ENCODE measurements around the gene PRKCA. TPM values are rescaled to one million over a fixed set of nuclear protein-coding genes. Genes with fewer than 3 reads are reported as not detected.

The PRKCA gene
- total RNA-seq, 3 donors from 2014 or later (not counting 1 experiment from before 2014, with no cell fraction given): 19.6 to 29.0 (median 20.4) TPM

DNA sequence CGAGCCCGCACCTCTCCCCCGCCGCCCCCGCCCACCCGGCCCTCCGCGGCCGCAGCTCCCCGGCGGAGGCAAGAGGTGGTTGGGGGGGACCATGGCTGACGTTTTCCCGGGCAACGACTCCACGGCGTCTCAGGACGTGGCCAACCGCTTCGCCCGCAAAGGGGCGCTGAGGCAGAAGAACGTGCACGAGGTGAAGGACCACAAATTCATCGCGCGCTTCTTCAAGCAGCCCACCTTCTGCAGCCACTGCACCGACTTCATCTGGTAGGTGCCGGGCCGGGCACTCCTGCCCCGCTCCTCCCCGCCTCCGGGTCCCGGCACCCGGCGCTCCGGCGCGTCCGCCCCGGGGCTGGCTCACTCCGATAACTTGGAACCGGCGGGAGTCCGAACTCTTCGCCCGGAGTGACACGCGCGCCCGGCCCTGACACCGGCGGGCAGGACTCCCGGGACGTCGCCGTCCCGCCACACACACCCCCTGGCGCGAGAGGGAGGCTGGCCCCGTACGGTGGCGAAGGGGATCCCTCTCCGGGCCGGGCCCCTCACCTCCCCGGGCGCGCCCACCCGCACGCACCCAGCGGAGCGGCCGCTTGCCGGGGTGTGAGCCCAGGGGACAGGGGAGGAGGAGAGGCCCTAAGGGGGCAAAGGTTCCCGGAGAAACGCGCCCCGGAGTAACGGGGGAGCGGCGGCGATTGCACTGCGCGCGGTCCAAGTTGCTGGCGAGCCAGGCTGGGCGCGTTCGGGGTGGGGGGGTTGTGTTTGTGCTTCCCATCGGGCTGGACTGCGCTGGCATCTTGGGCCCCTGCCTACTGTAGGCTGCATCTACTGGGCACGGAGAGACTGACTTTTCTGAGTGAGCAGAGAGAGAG lies 581 bp downstream of the PRKCA start:
- Mint-ChIP-seq H3K9me3 (no peaks in the 10 kb centered on the region), H3K4me3 (peak overlapping the region; percentile 79), H3K27ac (peak overlapping the region in 1 of 2 donors; percentile 77), H3K36me3 (no peaks in the 10 kb centered on the region), H3K4me1 (peaks cover 24 to 34% of the 10 kb centered on the region in 2 donors), H3K27me3 (ENCODE audit: low read depth in 2 of 2) (peaks cover 0 to 4% of the 10 kb centered on the region in 2 donors)
- TF ChIP-seq, protein P1, sequence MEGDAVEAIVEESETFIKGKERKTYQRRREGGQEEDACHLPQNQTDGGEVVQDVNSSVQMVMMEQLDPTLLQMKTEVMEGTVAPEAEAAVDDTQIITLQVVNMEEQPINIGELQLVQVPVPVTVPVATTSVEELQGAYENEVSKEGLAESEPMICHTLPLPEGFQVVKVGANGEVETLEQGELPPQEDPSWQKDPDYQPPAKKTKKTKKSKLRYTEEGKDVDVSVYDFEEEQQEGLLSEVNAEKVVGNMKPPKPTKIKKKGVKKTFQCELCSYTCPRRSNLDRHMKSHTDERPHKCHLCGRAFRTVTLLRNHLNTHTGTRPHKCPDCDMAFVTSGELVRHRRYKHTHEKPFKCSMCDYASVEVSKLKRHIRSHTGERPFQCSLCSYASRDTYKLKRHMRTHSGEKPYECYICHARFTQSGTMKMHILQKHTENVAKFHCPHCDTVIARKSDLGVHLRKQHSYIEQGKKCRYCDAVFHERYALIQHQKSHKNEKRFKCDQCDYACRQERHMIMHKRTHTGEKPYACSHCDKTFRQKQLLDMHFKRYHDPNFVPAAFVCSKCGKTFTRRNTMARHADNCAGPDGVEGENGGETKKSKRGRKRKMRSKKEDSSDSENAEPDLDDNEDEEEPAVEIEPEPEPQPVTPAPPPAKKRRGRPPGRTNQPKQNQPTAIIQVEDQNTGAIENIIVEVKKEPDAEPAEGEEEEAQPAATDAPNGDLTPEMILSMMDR (IDR thresholded peaks at IDR 0.05): no peak
- H3K27me3 ChIP-seq (ENCODE audit: control insufficient read depth, insufficient read depth, low read length): no peaks in the 10 kb centered on the region
- H3K4me1 ChIP-seq (ENCODE audit: control insufficient read depth, insufficient read depth, low read length): peaks cover 20% of the 10 kb centered on the region
- H3K9me3 ChIP-seq (ENCODE audit: control insufficient read depth, insufficient read depth, low read length): no peaks in the 10 kb centered on the region
- WGBS (ENCODE audit: insufficient coverage): under 1% methylated on average over 91 of the region's 91 CpGs
- H3K27ac ChIP-seq (ENCODE audit: low read length): no peak overlapping the region
- H3K36me3 ChIP-seq (ENCODE audit: control insufficient read depth, insufficient read depth, low read length): no peaks in the 10 kb centered on the region
- DNase-seq (peak; percentile 29 to 74), ATAC-seq (peak; percentile 37 to 48 (median 45))
- intact Hi-C loops (cut with micrococcal nuclease): loop anchor here (5.0 kb wide), 1 partner anchor 264 kb away; no protein-coding TSS in a partner anchor
- H3K4me3 ChIP-seq (ENCODE audit: low read length): peak overlapping the region; percentile 56

DNA sequence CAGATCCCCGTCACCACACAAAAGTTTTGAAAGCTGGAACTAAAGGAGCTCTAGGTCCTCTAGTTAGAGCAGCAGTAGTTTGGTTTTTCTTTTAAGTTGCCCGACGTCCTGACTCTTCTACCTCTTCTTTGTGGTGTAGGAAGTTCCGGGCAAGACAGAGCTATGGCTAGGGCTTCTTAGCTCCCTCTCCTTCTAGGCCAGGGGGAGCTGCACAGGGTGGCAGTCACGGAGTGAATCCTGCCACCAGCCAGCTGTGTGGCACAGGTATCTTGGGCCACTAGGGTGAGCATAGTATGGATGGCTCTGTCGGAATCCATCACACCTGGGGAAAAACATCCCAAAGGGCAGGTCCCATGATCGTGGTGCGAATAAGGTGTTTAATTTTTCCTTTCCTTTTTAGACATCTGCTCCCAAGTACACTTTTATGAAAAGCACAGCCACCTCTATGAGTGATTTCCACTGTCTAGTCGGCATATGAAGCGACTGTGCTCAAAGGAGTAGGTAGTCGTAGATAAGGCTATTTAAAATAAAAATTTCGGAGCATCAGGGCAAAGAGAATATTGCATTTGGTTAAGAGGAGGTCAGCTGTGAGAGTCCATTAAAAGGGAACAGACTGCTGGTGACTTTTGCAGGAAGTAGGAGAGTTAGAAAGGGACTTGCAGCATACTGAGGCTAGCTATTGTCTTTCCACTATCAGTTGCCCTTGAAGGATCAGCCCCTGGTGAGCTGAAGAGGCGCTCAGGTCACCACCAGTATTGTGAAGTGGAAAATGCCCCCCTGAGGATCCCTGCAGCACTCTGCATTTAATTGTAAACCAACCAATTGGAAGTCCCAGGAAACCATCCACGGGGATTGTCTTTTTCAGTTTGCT lies 2.1 kb downstream of the PRKCA start:
- TF ChIP-seq, protein P1 (IDR thresholded peaks at IDR 0.05): no peak
- peaks cover 0 to 4% of the 10 kb centered on the region in 2 donors for H3K27me3 Mint-ChIP-seq (ENCODE audit: low read depth in 2 of 2)
- Histone ChIP-seq H3K27me3 (ENCODE audit: control insufficient read depth, insufficient read depth, low read length) (no peaks in the 10 kb centered on the region), H3K27ac (ENCODE audit: low read length) (no peak overlapping the region), H3K9me3 (ENCODE audit: control insufficient read depth, insufficient read depth, low read length) (no peaks in the 10 kb centered on the region), H3K36me3 (ENCODE audit: control insufficient read depth, insufficient read depth, low read length) (peaks cover 3% of the 10 kb centered on the region), H3K4me1 (ENCODE audit: control insufficient read depth, insufficient read depth, low read length) (peaks cover 20% of the 10 kb centered on the region), H3K4me3 (ENCODE audit: low read length) (no peak overlapping the region)
- no peaks in the 10 kb centered on the region for H3K9me3 Mint-ChIP-seq
- no peak overlapping the region for H3K27ac Mint-ChIP-seq
- DNase-seq: peak in 1 of 2 donors; percentile 51
- no peak for ATAC-seq
- WGBS (ENCODE audit: insufficient coverage): 86% methylated on average over 14 of the region's 14 CpGs
- no peaks in the 10 kb centered on the region for H3K36me3 Mint-ChIP-seq
- H3K4me1 Mint-ChIP-seq: peaks cover 24 to 34% of the 10 kb centered on the region in 2 donors
- intact Hi-C loops (cut with micrococcal nuclease): loop anchor here (5.0 kb wide), 1 partner anchor 263 kb away; no protein-coding TSS in a partner anchor
- H3K4me3 Mint-ChIP-seq: peak overlapping the region; percentile 79

DNA sequence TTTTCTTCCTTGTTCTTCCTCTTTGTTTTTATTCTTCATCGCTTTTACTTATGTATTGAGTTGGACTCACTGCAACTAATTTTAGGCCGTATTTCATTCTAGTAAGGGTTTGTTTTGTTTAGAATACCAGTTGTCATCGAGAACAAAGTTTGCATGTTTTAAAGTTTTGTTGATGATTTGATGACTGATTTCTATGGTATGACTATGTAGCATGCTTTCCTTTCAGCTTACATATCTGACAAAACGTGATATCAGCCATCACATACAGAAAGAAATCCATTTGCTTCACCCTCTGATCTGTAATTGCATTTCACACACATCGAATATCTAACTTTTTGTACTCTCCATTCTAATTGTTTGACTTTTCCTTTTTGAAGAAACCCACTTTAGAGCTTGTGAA lies 4.0 kb downstream of the PRKCA start:
- Mint-ChIP-seq H3K4me1 (peaks cover 10 to 23% of the 10 kb centered on the region in 2 donors), H3K27me3 (ENCODE audit: low read depth in 2 of 2) (no peaks in the 10 kb centered on the region), H3K9me3 (no peaks in the 10 kb centered on the region), H3K36me3 (no peaks in the 10 kb centered on the region), H3K4me3 (peak overlapping the region; percentile 32), H3K27ac (no peak overlapping the region)
- DNase-seq (no peak), ATAC-seq (no peak)
- WGBS (ENCODE audit: insufficient coverage): 95% methylated on average over 2 of the region's 5 CpGs
- Histone ChIP-seq H3K4me3 (ENCODE audit: low read length) (no peak overlapping the region), H3K27ac (ENCODE audit: low read length) (no peak overlapping the region), H3K36me3 (ENCODE audit: control insufficient read depth, insufficient read depth, low read length) (peaks cover 3% of the 10 kb centered on the region), H3K9me3 (ENCODE audit: control insufficient read depth, insufficient read depth, low read length) (no peaks in the 10 kb centered on the region), H3K4me1 (ENCODE audit: control insufficient read depth, insufficient read depth, low read length) (peaks cover 17% of the 10 kb centered on the region), H3K27me3 (ENCODE audit: control insufficient read depth, insufficient read depth, low read length) (no peaks in the 10 kb centered on the region)
- TF ChIP-seq, protein P1 (IDR thresholded peaks at IDR 0.05): no peak
- intact Hi-C loops (cut with micrococcal nuclease): no loop called here
